ENCODE results near the gene PPP1R14D.

GRCh38 chr15:40789119-40789518 is 39.4 kb downstream of the PPP1R14D start:
- TF ChIP-seq CTCF (IDR thresholded peaks at IDR 0.05; ENCODE audit: low read depth, low read length, poor library complexity, severe bottlenecking) (no peak), EZH2phosphoT487 (IDR thresholded peaks at IDR 0.05; ENCODE audit: borderline replicate concordance, low read length) (no peak)

Measured in DOHH2 (cell line).